GM21825 (cell line): ENCODE measurements around the gene PARVB.

Experiments used
- ATAC-seq: cut with Tn5 transposase; IDR thresholded peaks from one replicate; pipeline ENCODE4 v1.9.1; 2021; ENCODE audit warnings: mild to moderate bottlenecking, moderate library complexity; ENCODE audit not compliant: unreplicated experiment

PARVB gene

DNA sequence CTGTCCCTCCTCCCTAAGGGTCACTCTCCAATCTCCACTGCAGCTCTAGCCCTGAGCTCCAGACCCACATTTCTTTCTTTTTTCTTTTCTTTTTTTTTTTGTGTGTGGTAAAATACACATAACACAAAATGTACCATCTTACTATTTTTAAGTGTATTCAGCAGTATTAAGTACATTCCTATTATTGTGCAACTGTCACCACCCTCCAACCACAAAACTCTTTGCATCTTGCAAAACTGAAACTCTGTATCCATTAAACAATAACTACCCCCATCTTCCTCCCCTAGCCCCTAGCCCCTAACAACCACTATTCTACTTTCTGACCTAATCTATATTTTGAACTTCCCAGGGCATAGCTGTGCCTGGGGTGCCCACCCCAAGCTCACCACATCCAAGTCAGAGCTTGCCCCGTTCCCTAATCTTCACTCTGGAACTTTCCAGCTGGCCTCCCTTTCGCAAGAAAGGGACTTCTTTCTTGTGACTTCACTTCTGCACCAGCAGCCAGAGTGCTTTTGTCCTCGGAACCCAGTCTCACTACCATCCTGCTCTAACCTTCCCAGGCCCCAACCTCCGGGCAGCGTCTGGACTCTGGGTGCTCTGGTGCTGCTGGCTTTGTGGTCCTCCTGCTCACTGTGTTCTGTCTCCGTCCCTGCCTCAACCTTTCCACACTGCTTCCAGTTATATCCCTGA is 187.3 kb downstream of the PARVB start:
- ATAC-seq: no peak

DNA sequence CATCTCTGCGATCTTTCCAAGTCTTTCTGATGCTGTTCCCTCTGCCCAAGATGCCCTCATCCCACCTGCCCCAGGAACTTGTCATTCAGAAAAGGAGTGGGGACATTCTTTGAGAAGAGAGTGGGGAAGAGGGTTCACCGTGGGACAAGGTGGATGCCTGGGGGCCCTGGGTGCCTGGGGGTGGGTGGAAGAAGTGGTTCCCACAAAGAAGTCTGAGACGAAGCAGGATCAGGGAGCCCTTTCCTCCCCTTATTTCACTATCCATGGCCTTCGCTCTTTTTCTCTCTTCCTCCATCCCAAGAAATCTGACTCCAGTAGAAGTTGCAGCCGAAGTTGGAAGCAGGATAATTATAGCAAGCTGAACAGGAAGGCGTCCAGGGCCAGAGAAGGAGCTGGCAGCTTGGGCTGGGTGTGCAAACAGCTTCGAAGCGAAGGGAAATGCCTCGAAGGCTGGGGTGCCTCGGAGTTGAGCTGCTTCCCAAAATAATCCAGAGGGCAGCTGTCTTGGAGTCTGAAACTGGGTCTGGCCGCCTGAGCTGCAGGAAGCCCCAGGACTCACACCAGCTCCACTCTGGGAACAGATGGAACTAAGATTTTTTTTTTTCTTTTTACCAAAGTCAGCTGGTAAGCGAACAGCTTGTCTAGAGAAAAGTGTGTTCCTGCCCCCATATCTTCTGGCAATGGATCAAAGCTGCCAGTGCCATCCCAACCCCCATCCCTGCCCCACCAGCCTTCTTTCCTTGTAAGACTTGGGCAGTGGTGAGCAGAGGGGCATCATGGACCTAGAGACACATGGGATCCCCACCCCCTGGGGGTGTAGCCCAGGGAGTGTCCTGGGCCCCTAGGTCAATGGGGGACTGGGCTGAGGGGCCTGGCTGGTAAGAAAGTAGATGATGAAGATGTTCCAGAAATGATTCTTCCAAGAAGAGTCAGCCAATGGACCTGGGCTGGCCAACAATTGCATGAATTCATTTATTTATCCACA is 188.1 kb downstream of the PARVB start:
- no peak for ATAC-seq

- no peak for ATAC-seq
These were observed 188.8 kb downstream of the PARVB start for GRCh38 chr22:44212936-44213335.

GRCh38 chr22:44213489-44214043 is 189.5 kb downstream of the PARVB start:
- ATAC-seq: no peak

- no peak for ATAC-seq
These were observed 190.1 kb downstream of the PARVB start for GRCh38 chr22:44214187-44214586.

- no peak for ATAC-seq
These were observed 190.7 kb downstream of the PARVB start for GRCh38 chr22:44214764-44215163.

DNA sequence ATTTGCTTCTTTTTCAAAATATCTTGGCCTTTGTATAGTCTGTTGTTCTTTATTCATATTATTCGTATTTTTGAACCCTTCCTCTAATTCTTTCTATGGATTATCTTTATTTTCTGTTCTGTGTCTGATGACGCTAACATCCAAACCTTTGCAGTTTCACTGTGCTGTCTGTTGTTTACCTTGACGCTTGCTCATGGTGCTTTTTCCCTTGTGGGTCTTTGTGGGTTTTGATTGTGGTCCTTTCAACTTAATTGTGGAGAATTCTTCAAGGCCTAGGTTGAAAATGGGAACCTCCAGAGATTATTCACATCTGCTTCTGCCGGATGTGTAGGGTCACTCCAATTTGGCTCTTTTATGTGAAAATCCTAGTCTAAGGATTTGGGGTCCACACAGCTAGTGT is 191.2 kb downstream of the PARVB start:
- no peak for ATAC-seq

- ATAC-seq: no peak
These were observed 193.2 kb downstream of the PARVB start for GRCh38 chr22:44217346-44217745.

GRCh38 chr22:44218071-44218470 is 194.0 kb downstream of the PARVB start:
- ATAC-seq: no peak

- no peak for ATAC-seq
These were observed 195.2 kb downstream of the PARVB start for GRCh38 chr22:44219101-44219870.

- no peak for ATAC-seq
These were observed 196.9 kb downstream of the PARVB start for GRCh38 chr22:44220727-44221680.

DNA sequence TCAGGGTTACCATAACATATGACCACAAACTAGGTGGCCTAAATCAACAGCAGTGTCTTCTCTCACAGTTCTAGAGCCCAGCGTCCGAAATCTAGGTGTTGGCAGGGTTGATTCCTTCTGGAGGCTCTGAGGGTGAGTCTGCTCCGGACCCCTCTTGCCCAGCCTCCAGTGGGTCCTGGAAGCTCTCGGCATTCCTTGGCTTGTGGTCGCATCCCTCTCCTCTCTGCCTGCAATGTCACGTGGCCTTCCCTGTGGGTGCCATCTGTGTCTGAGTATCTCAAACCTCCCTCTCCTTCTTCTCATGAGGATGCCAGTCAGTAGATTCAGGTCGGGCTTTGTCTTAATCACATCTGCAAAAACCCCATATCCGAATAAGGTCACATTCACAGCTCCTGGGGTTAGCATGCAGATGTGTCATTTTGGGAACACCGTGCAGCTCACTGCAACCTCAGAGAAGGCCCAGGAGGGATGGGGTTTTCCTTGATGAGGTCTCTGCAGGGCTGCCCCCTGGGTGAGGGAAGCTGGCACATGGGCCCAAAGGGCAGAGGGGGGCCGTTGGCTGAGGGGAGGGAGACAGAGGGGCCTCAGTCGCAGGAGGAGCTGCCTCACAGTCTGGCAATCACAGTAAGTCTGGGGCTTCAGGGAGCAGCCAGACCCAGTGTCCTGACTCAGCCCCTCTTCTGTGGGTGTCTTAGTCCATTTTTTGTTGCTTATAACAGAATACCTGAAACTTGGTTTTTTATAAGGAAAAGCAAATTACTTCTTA is 197.8 kb downstream of the PARVB start:
- no peak for ATAC-seq
